ENCODE data around the gene MIS12.

Gene MIS12

DNA sequence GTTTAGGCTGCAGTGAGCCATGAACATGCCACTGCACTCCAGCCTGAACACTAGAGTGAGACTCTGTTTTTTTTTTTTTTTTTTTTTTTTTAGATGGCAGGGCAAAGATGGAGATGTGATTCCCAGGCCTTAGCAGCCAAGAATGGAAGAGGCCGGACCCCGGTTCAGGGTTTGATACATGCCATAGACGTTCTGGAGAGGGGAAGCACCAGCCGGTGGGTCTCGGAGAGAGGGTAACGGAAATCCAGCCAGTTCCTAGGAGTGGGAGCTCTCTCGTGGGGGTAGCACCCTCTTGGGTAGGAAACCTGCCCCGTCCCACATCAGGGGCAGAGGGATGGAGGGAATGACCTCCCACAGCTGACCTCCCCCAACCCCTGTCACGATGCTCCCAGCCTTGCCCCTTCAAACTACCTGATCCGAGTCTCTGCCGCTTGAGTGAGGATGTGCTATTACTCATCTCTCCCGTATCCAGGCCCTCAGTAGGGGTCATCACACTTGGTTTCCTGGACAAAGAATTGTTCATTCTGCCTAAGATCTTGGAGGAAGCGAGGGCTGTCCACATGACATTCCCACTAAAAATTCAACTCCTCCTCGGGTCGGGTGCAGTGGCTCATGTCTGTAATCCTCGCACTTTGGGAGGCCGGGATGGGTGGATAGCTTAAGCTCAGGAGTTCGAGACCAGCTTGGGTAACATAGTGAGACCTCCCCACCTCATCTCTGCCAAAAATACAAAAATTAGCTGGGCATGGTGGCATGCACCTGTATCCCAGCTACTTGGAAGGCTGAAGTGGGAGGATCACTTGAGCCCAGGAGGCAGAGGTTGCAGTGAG is 47.3 kb downstream of the MIS12 start:
- no peak for DNase-seq

DNA sequence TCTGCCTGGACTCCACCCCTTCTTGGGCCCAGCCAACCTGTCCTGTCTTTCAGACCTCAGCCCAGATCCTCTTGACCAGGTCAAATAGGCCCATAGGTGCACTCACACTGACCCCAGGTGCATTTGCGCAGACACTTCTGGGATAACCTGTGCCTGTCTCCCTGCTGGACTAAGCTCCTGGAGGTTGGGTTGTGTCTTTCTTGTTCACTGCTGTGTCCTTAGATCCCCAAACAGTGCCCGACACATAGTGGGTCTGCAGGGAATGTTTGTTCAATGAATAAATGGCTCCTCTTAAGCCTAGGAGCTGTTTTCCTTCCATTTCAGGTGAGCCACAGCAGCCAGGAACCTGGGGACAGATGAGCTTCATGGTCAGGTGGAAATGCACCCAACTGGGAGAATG is 49.1 kb downstream of the MIS12 start:
- no peak for DNase-seq

DNA sequence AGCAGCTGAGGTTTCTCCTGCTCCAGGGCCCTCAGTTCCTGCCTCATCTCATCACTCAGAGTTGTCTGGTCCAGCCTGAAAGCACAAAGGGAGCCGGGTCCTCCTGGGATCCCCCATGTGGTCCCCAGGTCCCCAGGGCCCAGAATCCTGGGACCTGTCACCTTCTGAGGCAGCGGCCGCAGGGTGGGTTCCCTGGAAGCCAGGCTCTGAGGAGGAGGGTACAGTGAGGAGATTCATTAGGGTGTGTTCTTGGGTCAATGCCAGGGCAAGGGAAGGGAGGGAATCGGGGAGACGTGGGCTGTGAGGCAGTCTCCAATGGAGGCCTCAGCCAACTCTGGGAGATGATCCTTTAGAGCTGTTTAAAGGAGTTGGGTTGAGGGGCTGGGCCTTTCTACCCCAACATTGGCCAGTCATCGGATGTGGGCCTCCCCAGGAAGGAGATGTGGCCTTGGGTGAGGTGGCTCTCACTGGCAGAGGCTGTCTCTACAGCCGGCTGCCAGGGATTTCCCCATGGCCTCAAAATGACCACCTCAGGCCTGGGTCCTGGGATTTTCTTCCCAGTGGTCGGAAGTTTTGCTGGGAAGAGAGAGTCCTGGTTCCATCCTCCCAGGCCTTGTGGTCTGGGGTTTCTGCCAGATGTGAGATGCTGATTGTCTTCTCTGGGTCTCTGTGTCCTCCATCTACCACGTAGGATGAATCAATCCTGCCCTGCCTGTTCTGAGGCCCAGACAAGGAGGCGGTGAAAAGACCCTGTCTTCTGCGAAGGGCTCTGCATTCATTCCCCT is 50.7 kb downstream of the MIS12 start:
- no peak for DNase-seq

DNA sequence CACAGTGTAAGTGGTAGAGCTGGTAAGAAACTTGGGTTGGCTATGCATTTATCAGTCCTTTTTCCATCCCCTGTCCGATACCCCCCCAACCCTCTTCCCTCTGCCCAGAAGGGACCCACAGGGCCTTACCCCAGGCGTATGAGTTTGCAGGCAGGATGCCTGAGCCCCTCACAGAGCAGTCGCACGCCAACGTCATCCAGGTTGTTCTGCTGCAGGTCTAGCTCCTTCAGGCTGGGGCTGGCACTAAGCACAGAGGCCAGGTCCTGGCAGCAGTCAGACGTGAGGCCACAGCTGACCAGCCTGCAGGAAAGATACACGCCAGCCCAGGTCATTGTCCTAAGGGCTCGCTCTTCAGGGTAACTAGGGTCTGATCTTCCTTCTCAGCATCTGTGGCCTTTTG is 52.9 kb downstream of the MIS12 start:
- DNase-seq = no peak

DNA sequence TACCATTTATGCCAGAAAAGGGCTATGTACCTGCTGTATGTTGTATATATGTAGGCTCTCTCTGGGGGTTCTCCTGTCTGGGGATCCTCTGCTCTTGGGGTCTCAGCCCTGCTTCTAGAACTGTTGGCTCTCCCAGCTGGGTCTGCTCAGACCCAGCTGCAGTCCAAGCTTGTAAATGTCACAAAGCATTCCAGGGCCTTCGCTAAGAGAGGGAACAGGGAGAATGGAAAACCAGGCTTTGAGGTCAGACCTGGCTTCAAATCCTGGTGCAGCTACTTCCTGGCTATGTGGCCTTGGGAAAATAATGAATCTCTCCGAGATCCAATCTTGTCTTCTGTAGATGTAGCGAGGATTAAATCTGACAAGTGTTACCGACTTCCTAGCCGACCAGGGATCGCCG is 54.0 kb downstream of the MIS12 start:
- no peak for DNase-seq
